ENCODE measurements around the gene OGFOD1.

GRCh38 chr16:56514845-56515244, 63.5 kb downstream of the OGFOD1 start:
- TF ChIP-seq CTCF (conservative IDR thresholded peaks at IDR 0.05; ENCODE audit: low read depth, low read length) (no peak), EZH2phosphoT487 (IDR thresholded peaks at IDR 0.05; ENCODE audit: borderline replicate concordance, low read length) (no peak)

Data from PC-3 (cell line).